Hindlimb muscle (tissue), 1 donor: Measurements from ENCODE around the gene BCAS3. TPM values are rescaled to one million over a fixed set of nuclear protein-coding genes. Genes with fewer than 3 reads are reported as not detected.
A peak's percentile ranks its signal among the peaks of the same experiment; 100 is the strongest.

Source experiments
- DNase-seq: peaks from one replicate; pipeline ENCODE4 v3.0.0-alpha.2; 2013
- polyA plus RNA-seq: library from polyadenylated mRNA; unstranded; fragments of 120-200 nt; gene quantifications from one replicate; pipeline ENCODE4 v1.2.1, GENCODE V29; 2013; ENCODE audit not compliant: insufficient read length

Gene BCAS3
- polyA plus RNA-seq, 1 donor, result 9.2 TPM

DNA sequence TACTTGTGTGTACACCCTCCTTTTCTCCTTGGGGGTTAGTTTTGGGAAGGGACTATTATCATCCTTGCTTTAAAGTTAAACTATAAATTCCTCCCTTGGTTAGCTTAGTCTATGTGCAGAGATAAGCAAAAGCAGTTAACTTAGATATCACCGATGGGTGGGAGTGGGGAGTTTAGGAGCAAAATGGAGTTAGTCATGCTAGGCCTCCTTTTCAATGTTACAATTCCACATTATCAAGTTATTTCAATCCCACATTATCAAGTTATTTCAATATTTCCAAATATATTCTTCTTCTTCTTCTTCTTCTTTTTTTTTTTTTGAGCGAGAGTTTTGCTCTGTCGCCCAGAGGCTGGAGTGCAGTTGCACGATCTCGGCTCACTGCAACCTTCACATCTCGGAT is 1.7 kb upstream of the BCAS3 start:
- DNase-seq, result no peak

DNA sequence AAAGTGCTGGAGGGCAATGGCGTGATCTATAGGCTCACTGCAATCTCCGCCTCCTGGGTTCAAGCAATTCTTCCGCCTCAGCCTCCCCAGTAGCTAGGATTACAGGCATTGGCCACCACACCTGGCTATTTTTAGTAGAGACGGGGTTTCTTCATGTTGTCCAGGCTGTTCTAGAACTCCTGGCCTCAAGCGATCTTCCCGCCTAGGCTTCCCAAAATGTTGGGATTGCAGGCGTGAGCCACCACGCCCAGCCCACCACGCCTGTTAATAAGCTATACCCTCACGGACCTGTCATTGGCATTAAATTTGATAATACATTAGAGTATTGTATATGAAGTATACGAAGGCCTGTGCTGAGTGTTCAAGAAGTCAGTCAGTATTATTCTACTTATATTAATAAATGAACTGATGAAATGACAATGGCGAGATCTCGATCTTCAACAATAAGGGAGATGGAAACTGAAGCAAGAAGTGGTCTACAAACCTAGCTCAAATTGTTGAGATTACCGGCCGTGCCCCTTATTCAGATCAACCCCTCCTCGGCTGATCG is 818 bp upstream of the BCAS3 start:
- peak; percentile 3 for DNase-seq

DNA sequence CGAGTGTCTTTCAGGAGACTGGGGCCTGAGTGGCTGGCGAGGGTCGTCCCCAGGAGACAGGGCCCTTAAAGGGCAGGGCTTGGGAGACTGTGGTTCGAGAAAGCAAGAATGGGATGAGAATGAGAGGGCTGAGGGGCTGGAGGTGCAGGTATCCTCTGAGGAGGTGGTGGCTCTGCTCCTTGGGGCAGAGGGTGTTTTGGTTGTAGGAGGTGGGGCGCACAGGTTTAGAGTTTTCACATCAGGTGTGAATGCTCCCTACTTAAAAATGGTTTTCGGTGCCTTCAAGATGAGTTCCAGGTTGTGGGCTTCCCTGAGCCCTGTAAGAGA is 430 bp downstream of the BCAS3 start:
- no peak for DNase-seq

DNA sequence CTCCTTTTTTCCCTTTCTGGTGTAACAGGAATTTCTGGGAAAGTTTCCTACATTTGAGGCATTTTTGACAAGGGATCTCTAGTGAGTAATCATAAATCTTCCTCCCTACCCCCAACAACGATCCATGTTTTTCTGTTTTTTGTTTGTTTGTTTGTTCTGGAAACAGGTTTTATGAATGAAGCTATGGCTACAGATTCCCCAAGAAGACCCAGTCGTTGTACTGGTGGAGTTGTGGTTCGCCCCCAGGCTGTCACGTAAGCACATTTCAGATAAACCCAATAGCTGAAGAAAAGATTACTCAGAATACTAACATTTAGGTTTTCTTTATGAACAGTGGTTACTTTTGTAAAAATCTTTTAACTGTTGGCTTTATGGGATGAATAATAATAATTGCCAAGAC is 1.6 kb downstream of the BCAS3 start:
- no peak for DNase-seq

DNA sequence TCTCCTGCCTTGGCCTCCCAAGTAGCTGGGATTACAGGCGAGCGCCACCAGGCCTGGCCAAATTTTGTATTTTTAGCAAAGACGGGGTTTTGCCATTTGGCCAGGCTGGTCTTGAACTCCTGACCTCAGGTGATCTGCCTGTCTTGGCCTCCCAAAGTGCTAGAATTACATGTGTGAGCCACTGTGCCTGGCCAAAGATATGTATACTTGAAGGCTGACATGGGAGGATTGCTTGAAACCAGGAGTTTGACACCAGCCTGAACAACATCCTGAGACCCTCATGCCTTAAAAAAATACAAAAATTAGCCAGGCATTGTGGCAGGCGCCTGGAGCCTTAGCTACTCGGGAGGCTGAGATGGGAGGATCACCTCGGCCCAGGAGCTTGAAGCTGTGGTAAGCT is 3.1 kb downstream of the BCAS3 start:
- no peak for DNase-seq

DNA sequence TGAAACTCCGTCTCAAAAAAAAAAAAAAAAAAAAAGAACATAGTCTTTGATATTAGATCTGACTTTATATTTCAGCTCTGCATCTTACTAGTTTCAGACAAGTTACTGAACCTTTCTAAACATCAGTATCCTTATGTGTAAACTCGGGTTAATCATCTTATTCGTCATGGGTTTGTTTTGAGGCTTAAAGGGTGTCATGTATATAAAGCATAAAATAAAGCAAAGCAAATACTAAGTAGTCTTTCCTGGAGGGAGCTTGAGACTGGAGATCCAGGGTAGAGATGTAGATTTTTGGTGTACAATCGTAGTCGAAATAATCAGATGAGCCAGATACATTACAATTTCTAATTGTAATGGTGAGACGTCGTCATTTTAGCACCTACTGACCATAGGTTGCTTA is 7.8 kb downstream of the BCAS3 start:
- no peak for DNase-seq

DNA sequence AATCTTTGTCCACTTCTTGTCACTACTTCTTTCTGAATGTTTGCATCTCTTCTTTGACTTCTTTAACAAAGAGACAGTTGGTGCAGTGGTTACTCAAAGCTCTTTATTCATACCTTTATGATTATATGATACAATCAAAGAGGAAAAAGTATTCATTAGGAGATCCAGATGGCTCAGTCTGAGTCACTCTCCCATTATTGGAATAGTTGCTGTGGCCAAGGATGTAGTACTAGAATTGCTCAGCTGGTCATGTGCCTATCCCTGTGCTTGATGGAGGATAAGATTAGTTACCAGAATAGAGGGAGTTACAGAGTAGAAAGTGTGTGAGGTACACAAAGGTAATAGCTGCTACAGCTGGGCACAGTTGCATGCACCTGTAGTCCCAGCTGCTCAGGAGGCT is 18.3 kb downstream of the BCAS3 start:
- DNase-seq, result no peak

DNA sequence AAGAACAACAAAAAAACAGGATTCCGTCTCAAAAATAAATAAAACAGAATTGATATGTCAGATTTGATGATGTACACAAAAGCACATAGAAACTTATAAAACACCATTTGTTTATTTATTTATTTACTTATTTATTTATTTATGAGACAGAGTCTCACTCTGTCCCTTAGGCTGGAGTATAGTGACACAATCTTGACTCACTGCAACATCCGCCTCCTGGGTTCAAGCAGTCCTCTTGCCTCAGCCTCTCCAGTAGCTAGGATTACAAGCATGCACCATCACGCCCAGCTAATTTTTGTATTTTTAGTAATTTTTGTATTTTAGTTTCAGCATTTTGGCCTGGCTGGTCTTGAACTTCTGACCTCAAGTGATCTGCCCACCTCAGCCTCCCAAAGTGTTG is 21.4 kb downstream of the BCAS3 start:
- DNase-seq, result no peak

DNA sequence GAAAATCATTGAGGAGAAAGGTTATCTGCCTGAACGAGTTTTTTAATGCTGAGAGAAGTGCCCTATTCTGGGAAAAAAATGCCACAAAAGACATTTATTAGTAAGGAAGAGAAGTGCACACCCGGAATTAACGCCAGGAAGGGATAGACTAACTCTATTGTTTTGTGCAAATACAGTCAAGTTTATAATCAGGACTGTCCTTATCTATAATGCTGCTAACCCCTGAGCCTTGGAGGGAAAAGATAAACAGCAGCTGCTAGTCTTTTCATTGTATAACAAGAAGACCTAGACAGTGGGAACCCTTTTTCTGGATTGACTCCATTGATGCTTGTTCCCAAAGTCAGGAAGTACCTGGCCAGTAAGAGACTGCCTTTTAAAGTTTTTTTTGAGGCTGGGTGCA is 26.5 kb downstream of the BCAS3 start:
- DNase-seq, result no peak

DNA sequence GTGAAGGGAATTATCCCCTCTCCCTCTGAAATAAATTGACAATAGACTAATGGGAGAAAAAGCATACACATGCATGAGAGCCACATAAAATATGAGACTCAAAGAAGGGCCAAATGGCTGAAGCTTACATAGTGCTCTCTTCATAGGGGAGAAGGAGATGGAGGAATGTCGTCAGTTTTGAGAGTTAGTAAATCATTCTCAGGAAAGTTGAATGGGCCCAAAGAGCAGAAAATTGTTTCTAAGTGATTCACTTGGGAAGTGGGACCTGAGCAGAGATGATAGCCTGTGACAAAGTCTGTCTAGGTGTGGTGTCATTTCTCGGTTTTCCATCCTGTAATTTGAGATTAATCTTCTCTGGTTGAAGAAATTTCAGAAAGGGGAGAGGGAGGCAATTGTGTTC is 35.0 kb downstream of the BCAS3 start:
- DNase-seq, result no peak

DNA sequence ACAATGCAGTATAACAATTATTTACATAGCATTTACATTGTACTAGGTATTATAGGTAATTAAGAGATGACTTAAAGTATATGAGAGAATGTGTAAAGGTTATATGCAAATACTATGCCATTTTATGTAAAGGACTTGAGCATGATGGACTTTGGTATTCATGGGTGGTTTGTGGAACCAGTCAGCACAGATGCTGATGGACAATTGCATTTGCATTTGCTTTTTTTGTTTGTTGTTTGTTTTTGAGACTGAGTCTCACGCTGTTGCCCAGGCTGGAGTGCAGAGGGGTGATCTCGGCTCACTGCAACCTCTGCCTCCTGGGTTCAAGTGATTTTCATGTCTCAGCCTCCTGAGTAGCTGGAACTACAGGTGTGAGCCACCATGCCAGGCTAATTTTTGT is 36.0 kb downstream of the BCAS3 start:
- DNase-seq, result no peak

DNA sequence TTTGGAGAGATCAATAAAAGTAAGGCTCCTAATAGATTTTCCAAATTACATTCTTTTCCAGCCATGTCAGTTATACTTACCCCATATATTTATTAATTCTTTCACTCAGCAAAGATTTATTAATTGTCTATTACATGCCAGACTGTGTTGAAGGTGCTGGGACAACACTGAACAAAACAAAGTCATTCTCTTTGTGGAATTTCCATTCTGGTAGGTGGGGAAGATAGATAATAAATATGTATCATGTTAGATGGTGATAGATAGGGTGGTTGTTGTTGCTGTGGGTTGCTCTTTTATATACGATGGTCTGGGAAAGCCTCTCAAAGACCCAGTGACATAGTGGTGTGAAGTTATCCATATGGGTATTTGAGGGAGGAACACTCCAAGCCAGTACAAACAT is 39.1 kb downstream of the BCAS3 start:
- no peak for DNase-seq

DNA sequence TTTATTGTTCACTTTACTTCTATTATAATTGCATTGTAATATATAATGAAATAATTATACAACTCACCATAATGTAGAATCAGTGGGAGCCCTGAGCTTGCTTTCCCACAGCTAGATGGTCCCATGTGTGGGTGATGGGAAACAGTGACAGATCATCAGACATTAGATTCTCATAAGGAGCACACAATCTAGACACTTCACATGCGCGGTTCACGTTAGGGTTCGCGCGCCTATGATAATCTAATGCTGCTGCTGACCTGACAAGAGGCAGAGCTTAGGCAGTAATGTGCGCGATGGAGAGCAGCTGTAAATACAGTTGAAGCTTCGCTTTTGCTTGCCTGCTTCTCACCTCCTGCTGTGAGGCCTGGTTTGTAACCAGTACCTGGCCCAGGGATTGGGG is 40.2 kb downstream of the BCAS3 start:
- no peak for DNase-seq

DNA sequence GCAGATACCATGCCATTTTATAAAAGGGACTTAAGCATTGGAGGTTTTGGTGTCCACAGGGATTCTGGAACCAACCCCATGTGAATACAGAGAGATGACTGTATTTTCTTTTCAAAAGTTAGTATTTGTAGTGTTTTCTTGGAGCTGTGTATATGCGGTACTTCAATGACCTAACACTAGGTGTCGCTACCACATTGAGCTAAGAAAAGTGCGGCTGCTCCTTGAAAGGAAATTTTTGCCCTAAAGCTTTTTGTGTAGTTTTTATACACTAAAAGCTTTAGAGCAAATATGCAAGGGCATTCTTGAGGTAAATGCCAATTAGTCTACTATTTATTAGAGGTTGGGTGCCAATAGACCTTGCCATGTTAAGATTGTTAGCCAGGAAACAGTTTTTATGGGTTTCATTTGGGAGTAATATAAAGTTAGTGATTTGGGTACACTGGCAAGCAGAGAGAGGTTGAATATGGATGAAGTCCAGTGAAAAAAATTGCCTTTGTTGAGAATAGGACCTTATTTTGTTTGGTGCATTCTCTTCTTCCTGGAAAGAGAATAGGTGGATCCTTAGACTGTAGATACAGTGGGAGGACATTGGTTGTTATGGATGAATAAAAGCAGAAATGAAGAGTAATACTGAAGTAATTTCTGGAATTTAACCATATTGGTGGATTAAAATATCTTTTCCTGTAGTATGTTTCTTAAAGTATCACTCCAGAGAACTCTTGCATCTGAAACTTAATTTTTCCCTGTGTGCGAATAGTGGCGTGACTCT is 43.3 kb downstream of the BCAS3 start:
- peak; percentile 62 for DNase-seq

DNA sequence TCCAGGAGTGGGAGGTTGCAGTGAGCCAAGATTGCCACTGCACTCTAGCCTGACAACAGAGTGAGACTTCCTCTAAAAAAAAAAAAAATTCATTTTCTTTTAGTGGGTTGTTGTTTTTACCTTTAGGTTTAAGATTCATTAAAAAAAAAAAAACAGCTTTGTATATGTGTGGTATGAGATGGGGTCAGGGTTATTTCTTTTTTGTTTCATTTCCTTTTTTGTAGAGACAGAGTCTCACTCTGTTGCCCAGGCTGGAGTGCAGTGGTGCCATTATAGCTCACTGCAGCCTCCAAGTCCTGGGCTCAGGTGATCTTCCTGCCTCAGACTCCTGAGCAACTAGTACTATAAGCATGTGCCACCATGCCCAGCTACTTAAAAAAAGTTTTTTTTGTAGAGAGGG is 47.0 kb downstream of the BCAS3 start:
- no peak for DNase-seq

DNA sequence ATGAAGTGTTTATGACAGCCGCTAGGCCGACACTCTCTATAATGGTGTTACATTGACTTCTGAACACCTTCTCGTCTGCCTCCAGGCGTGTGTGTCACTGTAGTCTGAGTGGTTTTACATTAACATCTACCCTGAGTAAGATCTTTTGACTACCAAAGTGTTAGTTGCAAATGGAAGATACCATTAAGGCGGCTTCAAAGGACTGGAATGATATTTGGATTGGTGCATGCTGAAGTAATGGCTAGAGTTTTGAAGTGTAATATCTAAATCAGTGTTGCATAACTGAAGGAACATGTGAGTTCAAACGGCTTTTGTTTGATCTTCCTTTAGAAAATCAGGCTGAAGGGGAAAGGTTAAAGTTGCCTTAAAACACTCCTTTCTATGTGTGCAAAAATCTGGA is 52.2 kb downstream of the BCAS3 start:
- no peak for DNase-seq

DNA sequence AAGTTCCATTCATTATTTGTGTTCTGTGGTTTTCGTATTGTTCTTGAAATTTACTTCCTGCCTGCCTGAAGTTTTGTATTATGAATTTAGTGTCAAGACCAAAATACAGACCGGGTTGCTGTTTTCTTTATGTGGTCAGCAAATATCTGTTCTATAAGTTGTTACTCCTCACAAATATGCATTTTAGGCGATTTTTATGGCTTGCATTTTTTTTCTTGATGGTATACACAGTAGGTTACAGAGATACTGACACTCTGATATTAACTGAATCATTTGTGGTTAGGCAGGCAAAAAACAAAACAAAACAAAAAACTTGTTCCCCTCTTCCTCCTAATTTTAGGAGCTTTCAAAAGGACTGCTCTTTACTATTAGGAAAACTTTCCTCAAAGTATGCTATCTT is 52.6 kb downstream of the BCAS3 start:
- DNase-seq, result no peak

DNA sequence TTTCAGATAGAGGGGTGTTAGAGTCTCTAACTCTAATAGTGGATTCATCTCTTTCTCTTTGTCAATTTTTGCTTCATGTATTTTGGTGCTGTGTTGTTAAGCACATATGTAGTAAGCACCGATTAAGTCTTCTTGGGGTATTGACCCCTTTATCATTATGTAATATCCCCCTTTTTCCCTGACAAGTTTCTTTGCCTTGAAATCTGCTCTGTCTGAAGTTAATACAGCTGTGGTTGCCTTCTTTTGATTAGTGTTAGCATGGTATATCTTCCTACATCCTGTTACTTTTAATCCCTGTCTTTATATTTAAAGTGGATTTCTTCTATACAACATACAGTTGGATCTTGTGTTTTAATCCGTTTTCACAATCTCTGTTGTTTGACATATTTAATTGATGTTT is 60.6 kb downstream of the BCAS3 start:
- DNase-seq, result no peak

DNA sequence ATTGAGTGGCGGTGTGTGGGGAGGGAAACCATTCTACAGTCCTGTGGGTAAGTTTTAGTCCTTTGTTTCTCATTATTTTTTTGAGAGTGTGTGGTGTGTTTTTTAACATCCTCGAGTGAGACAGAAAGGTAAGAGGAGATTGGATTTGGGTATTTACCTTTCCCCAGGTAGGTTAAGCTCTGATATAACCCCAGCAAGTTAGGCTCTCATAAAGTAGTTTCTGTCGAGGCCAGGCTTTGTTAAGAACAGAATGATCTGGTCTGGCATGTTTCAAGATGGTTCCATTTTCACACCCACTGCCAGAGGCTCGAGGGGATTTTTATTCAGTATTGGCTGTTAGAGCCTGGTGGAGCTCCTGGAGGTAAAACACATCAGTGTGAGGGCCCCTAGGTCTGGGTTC is 62.9 kb downstream of the BCAS3 start:
- no peak for DNase-seq

DNA sequence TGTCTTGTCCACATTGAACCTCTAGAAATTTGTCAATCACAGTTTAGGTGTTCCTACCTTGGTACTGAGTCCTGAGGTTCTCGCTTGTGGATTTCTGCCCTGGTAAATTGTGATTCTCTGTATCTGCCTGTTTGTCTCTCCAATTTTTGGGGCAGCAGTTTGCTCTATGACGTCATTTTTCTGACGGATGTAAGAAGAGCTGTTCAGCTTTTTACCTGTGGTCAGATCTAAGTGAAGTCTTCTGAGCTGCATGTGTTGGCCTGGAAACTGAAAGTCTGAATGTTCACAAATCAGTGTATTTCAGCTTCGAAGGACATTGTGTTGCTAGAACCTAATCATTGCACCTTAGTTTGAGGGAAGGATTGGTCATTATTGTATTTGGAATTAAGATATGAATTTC is 63.4 kb downstream of the BCAS3 start:
- DNase-seq, result no peak

DNA sequence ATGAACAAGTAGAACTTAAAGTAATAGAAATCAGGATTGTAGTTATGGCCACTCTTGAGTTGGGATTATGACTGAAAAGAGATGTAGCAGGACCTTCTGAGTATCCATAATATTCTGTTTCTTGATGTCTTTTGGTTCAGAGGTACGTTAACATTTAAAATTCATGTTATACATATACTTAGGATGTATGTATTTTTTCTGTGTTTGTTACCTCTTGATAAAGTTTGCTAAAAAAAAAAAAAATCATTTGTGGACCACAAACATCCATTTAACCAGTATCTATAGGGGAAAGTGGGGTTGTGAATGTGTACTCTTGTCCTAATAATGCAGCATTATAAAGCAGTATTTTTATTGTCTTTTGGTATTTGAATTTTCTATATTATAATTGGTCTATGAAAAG is 65.6 kb downstream of the BCAS3 start:
- no peak for DNase-seq

DNA sequence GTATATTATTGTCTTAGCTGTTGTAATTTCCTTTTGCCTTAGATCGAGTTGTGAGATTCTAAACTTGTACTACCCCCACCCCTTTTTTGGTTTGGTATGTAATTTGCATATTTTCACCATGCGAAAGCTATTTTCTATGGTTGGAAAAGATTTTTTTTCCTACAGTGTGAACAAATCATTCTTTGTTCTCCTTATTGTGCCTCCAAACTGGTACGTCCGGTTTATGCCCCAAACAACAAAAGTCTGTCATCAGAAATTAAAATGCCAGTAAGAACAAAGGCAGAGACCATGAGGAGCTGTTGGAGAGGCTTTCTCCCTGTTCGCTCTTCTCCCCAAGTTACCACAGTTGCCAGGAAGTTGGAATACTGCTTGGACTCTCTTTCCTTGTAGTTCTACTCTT is 66.1 kb downstream of the BCAS3 start:
- DNase-seq, result no peak

DNA sequence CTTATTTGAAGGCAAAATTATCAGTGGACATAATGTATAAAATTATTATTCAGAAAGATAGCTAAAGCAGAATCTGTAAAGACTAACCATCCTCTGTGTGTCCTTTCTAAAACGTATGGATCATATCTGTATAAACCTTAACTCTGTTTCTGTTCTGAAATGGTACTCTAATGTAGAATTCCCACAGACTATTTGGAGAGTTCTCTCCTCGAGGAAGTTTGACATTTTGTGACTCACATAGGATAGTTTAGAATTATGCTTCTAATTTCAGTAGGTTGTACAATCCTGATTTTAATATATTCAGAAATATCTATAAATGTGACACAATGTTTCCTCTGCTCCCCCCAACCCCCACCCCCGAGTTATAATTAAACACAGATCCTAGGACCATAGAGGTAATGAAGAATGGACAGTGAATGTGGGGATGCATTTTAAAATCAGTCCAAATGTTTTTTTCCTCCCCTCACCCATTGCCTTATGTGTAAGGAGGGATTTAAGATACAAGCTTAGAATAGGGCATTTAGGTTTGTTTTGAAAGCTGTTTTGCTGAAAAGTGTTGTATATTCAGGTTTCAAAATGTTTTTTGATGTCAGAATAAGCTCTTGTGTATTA is 66.8 kb downstream of the BCAS3 start:
- DNase-seq, result no peak

DNA sequence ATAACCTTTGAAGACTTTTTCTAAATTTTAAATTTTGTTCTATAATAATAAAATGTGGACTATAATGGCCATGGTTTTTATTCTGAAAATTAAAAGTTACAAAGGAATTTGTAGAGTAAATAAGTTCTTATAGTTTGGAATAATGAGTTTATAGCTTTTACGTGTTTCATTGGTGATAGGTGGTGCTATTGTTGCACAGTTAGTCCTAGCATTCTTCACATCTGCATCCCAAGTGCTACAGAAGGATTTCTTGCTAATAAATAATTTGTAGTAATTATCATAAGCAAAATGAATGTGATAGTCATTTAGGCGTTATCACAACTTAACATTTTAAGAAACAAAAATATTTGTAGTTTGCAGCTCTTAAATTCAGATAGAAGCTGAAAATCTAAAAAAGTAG is 67.9 kb downstream of the BCAS3 start:
- no peak for DNase-seq
